ENCODE measurements around the gene NFKBIE.

The NFKBIE gene

GRCh38 chr6:44258325-44258863 is 7.0 kb downstream of the NFKBIE start:
- DNase-seq (ENCODE audit: low read depth in 2 of 2), result no peak

- DNase-seq (ENCODE audit: low read depth in 2 of 2), result no peak
These were observed 7.5 kb downstream of the NFKBIE start for GRCh38 chr6:44257753-44258324.

- DNase-seq (ENCODE audit: low read depth in 2 of 2), result peak in 1 of 2 donors; percentile 59
These were observed 8.2 kb downstream of the NFKBIE start, which contains the start of gene SLC35B2 for GRCh38 chr6:44257025-44257752. Gene SLC35B2, minus strand, starts transcription at chr6:44257528. Its CDS starts 118 bp downstream, at chr6:44257410.

DNA sequence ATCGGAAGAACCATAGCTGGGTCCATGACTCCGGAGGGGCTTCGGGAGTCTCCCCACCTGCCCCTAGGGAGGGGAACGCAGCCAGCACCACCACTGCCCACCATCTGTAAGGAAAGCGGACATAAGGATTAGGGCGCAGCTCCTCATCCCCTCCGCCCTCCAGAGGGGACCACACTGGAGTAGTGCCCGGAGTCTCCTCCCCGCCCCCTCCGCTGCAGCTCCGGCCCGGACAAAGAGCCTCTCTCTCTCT is 8.7 kb downstream of the NFKBIE start:
- no peak for DNase-seq (ENCODE audit: low read depth in 2 of 2)

DNA sequence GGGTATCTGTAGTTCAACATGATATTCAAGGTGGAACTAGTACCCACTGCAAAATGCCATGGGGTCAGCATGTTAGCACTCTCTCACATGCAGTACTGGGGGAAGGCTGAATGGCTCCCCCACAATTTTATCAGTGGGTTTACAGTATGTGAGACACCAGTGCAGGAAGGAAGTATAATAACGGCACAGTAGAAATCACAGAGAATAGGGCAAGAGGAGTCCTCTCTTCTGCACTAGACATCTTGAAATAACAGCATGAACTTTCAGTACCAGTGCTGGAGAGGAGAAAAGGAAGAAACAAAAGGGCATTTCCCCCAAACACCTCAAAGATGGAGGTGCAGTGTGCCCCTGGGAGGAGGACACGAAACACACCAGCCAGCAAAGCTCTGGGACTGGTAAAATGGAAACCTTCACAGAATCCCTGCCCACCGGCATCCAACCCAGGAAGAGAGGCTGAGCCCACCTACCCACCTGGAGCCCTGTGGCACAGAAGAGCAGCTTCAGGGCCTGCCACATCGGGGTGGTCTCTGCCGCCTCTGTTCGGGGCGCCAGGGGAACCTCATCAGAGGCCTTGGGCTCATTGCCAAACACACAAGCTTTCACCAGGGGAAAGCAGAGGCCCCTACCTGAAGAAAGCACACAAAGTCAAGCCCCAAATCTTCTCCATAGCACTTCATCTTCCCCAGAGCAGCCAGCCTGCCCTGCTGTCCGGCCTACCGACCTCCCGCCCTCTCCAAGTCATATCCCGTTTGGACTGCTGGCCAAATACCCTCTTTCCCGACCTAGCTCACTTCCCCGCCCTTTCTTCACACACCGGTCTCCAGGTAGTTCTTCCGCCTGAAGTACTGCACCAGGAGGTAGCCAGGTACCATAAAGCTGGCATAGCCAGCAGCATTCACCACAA is 9.2 kb downstream of the NFKBIE start:
- no peak for DNase-seq (ENCODE audit: low read depth in 2 of 2)

DNA sequence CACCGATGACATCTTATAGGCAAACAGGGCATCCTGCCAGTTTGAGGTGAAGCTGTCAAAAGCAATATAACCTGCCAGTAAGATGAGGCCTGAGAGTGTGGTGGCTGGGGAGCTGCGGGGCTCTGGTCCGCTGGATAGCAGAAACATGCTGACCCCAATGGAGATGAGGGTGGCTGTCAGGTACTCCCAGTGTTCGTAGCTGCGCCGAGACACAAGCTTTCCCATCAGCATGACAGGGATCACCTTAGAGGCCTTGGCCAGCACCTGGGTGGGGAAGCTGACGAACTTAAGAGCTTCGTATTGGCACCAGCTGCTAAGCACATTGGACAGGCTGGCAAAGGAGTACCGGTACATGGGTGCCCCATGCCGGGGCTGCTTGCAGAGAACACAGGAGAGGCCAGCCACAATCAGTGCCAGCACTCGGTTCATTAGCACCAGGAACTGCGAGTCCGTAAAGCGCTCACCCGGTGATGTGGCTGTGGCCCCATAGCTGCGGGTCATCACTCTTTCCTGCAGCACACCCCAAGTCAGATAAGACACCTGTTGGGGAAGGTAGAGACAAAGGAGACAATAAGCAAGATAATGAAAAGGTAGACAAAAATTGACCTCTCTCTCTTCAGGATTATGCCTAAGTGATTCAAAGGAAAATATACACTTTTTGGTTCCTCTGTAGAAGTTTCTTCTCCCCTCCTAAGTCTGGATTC is 10.1 kb downstream of the NFKBIE start:
- no peak for DNase-seq (ENCODE audit: low read depth in 2 of 2)

GRCh38 chr6:44254191-44255104 is 10.9 kb downstream of the NFKBIE start:
- no peak for DNase-seq (ENCODE audit: low read depth in 2 of 2)

DNA sequence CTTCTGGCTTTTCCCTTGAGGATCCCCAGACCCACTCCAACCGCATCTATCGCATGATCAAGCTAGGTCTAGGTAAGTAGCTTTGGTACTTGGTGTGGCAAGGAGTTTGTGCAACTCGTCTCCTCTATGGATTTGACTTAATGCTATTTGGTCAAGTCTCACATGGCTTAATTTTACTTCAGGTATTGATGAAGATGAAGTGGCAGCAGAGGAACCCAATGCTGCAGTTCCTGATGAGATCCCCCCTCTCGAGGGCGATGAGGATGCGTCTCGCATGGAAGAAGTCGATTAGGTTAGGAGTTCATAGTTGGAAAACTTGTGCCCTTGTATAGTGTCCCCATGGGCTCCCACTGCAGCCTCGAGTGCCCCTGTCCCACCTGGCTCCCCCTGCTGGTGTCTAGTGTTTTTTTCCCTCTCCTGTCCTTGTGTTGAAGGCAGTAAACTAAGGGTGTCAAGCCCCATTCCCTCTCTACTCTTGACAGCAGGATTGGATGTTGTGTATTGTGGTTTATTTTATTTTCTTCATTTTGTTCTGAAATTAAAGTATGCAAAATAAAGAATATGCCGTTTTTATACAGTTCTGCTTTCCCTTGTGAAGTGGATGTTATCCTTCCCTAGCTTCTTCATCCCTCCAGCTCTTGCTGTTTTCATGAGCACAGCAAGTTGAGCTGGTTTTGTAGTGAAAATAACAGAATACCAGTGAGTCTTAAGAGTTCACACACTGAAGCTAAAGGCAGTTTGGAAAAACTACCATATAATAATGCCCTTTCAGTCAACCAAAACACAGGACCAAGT is 11.8 kb downstream of the NFKBIE start:
- DNase-seq (ENCODE audit: low read depth in 2 of 2), result no peak

DNA sequence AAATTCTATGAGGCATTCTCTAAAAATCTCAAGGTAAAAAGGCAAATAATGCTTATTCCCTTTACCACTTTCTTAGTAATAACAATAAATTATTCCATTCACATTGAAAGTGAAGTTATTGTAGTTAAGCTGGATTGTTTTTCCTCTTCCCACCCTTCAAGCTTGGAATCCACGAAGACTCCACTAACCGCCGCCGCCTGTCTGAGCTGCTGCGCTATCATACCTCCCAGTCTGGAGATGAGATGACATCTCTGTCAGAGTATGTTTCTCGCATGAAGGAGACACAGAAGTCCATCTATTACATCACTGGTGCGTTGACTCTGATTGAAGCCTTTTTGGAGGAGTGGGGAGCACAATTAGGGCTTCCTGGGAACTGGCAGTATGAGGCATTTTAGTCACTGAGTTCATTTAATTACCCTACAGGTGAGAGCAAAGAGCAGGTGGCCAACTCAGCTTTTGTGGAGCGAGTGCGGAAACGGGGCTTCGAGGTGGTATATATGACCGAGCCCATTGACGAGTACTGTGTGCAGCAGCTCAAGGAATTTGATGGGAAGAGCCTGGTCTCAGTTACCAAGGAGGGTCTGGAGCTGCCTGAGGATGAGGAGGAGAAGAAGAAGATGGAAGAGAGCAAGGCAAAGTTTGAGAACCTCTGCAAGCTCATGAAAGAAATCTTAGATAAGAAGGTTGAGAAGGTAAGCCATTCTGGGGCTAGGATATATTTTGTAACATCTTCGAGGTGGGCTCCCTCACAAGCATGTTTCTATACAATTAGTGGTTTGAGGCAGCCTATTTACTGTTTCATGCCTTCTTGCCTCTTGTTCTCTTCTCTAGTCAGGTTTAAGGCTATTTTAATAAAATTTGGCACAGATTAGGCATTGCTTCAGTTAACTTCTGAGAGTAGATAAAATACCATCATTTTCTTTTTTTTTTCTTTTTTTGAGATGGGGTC is 13.5 kb downstream of the NFKBIE start:
- DNase-seq (ENCODE audit: low read depth in 2 of 2), result no peak

DNA sequence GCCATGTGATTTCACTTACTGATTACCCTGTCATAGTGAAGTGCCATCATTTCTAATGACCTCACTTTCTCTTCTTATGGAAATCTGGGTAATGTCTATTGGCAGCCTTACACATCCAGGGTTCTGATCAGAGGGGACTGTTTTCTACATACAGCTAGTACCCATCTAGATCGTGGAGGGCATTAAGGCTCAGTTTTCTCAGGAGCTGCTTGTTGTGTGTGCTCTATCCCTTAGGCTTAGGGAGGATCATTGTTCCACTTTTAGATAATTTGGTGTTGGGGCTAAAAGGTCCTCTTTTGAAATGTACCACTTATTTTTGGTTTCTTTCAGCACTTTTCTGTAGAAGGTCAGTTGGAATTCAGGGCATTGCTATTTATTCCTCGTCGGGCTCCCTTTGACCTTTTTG is 14.6 kb downstream of the NFKBIE start:
- DNase-seq (ENCODE audit: low read depth in 2 of 2), result no peak

DNA sequence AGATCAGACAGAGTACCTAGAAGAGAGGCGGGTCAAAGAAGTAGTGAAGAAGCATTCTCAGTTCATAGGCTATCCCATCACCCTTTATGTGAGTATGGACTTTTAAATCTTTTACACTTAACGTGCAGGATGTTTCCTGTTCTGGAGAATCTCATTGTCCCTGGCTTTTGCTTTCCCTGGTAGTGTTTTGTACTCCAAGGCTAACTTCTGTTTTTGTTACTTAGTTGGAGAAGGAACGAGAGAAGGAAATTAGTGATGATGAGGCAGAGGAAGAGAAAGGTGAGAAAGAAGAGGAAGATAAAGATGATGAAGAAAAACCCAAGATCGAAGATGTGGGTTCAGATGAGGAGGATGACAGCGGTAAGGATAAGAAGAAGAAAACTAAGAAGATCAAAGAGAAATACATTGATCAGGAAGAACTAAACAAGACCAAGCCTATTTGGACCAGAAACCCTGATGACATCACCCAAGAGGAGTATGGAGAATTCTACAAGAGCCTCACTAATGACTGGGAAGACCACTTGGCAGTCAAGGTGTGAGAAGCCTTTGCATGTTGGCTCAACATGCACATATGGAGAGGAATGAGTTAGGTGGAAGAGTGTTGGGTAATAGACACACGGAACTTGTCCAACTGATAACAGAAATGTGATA is 15.2 kb downstream of the NFKBIE start:
- no peak for DNase-seq (ENCODE audit: low read depth in 2 of 2)

DNA sequence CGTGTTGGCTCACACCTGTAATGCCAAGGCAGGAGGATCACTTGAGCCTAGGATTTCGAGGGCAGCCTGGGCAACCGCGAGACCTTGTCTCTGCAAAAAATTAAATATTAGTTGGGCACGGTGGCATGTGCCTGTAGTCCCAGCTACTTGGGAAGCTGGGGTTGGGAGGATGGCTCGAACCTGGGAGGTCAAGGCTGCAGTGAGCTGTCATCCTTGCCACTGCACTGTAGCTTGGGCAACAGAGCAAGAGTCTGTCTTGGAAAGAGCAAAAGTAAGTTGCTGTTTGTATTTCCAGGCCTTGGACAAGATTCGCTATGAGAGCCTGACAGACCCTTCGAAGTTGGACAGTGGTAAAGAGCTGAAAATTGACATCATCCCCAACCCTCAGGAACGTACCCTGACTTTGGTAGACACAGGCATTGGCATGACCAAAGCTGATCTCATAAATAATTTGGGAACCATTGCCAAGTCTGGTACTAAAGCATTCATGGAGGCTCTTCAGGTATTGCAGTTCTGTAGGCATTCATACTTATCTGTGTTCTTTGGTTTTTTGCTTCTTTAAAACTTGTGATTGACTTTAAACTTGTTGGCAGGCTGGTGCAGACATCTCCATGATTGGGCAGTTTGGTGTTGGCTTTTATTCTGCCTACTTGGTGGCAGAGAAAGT is 16.1 kb downstream of the NFKBIE start:
- no peak for DNase-seq (ENCODE audit: low read depth in 2 of 2)

GRCh38 chr6:44248579-44248978 is 16.8 kb downstream of the NFKBIE start:
- DNase-seq (ENCODE audit: low read depth in 2 of 2), result no peak

DNA sequence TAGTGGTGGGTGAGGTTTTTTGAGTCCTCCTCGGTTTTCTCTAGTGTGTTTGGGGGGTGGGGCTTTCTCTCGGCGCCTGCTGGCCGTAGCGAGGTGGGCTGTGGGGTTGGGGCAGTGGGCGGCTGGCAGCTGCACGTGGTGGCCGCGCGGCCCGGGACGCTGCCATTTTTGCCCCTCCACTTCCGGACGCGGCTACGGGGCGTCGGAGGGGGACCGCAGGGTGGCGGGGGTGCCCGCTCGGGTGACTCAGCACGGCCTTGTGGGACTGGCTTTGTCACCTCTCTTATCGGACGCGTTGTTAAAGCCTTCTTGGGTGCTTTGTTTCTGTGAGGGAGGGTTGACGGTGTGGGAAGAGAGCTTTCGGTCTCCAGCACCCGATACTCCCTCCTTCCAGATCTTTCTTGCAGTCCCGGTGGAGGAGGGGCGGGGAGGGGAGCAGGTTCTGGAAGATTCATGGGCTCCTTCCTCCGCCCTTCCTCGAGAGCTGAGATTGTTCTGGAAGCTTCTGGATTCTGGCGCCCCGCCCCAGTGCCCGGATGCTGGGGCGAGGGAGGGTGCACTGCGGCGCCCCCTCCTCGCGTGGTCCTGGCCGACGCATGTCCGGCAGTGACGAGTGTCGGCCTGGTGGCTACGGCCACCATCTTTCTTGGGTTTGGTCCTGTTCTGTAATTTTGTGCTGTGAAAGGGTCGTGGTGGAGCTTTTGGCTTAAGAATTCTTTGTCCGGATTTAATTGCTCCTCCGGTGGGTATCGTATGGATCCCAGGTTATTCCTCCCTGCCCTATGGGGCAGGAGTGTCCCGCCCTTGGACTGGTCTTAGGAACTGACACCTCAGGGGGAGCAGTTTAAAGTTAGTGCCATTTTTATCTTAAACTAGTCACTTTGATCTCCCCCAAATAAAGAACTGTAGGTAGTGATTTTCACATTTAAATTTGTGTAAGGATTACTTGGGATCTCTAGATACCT is 17.7 kb downstream of the NFKBIE start:
- DNase-seq (ENCODE audit: low read depth in 2 of 2), result peak; percentile 87 to 93

DNA sequence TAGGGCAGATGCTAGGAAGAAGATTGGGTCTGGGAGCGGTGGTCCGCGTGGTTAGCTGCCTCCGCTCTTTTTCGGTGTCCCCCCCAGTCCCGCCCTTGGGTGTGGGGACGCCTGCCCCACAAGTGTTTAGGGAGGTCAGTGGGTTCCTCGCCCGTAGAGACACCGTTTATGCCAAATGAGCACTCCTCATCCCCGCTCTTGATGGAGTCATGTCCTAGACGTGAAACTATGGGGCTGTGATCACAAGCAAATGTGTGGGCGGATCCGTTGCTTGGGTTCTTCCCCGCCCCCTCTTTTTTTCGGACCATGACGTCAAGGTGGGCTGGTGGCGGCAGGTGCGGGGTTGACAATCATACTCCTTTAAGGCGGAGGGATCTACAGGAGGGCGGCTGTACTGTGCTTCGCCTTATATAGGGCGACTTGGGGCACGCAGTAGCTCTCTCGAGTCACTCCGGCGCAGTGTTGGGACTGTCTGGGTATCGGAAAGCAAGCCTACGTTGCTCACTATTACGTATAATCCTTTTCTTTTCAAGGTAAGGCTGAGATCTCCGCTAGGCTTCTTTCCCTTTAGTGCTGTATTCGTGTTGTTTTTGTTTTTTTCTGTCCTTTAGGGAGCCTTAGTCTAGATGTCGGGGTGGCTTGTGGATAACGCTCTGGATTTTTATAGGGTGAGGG is 18.6 kb downstream of the NFKBIE start, which contains the start of gene HSP90AB1:
TSS of gene HSP90AB1 (plus strand) at position 439 of the 675 bp plus-strand sequence. CDS start 1,529 bp downstream, outside the sequence.
- DNase-seq (ENCODE audit: low read depth in 2 of 2), result peak; percentile 96 to 99
